ENCODE data around the gene KLC1.

The KLC1 gene

DNA sequence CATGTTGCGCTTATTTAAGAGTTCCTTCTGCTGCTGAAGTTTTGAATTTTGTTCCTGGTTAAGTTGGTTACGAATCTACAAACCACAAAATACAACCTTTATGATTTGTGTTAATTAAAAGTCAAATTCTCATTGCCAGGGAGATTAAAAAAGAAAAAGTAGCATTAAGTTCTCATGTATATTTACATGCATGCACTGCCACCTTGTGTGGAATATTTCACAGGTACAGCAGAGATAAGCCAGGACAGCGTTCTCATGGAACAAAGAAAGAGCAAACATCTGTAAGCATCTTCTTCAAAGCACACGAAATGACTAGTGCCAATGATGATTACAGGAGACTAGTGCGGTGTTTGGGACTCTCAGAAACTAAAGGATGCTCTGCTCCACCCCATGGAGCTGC lies 120.8 kb downstream of the KLC1 start:
- no peak for TF ChIP-seq POLR2AphosphoS5 (IDR thresholded peaks at IDR 0.05; ENCODE audit: low read depth, low read length)
- TF ChIP-seq, protein P1, sequence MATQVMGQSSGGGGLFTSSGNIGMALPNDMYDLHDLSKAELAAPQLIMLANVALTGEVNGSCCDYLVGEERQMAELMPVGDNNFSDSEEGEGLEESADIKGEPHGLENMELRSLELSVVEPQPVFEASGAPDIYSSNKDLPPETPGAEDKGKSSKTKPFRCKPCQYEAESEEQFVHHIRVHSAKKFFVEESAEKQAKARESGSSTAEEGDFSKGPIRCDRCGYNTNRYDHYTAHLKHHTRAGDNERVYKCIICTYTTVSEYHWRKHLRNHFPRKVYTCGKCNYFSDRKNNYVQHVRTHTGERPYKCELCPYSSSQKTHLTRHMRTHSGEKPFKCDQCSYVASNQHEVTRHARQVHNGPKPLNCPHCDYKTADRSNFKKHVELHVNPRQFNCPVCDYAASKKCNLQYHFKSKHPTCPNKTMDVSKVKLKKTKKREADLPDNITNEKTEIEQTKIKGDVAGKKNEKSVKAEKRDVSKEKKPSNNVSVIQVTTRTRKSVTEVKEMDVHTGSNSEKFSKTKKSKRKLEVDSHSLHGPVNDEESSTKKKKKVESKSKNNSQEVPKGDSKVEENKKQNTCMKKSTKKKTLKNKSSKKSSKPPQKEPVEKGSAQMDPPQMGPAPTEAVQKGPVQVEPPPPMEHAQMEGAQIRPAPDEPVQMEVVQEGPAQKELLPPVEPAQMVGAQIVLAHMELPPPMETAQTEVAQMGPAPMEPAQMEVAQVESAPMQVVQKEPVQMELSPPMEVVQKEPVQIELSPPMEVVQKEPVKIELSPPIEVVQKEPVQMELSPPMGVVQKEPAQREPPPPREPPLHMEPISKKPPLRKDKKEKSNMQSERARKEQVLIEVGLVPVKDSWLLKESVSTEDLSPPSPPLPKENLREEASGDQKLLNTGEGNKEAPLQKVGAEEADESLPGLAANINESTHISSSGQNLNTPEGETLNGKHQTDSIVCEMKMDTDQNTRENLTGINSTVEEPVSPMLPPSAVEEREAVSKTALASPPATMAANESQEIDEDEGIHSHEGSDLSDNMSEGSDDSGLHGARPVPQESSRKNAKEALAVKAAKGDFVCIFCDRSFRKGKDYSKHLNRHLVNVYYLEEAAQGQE (IDR thresholded peaks at IDR 0.05; ENCODE audit: insufficient read depth in 1 of 2, low read depth in 2 of 2, low read length in 2 of 2) = no peak
- TF ChIP-seq SIN3A (IDR thresholded peaks at IDR 0.05; ENCODE audit: borderline replicate concordance, insufficient read depth, low read length) = no peak
